SK-N-MC (cell line): Measurements from ENCODE around the gene PITPNC1.

Experiments used
- EZH2 ChIP-seq: fragments of 200-600 bp; sonication (generic); IDR thresholded peaks from one replicate; pipeline ENCODE4 v1.6.1; 2017; ENCODE audit warnings: antibody characterized with exemption
- FOXP2 ChIP-seq: optimal IDR thresholded peaks from 2 replicates; pipeline ENCODE3; 2011; ENCODE audit warnings: mild to moderate bottlenecking, moderate library complexity; ENCODE audit not compliant: insufficient read depth; ENCODE audit errors: extremely low read length, control extremely low read depth
- POLR2AphosphoS5 ChIP-seq: IDR thresholded peaks from 2 replicates; pipeline ENCODE4 v1.6.1; 2012; ENCODE audit warnings: mild to moderate bottlenecking, low read depth, low read length, borderline replicate concordance

DNA sequence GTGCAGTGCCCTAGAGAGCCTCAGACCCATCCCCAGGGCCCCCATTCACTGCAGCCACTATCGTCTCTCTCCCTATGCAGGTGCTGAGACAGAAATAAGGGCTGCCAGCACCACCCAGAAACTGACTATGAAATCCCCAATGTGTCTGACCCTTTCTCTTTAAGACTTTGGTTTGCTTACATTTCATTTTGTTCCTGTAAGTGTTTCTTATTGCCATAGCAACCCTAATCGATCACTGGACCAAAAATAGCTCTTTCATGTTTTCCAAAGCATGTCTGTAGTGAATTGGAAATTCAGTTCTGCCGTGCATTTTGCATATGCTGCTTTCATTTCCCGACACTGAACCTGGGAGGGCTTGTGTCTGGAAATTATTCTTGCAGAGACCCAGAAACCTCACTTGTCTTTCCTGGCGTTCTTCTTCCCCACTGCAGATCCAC is 192.0 kb downstream of the PITPNC1 start:
- TF ChIP-seq EZH2: no peak
- TF ChIP-seq FOXP2: no peak
- no peak for TF ChIP-seq POLR2AphosphoS5
